ENCODE results near the gene IBA57.
"Not testable (repeated sequence)": the region's sequence is repeated elsewhere in the genome, so short reads cannot be mapped to it uniquely, and the experiment has no call there.

Gene IBA57

GRCh38 chr1:228214921-228215662, 49.5 kb downstream of the IBA57 start:
- no peak for DNase-seq

- DNase-seq = no peak
These were observed 50.1 kb downstream of the IBA57 start for GRCh38 chr1:228215663-228216116.

- DNase-seq = no peak
These were observed 51.0 kb downstream of the IBA57 start for GRCh38 chr1:228216371-228217320.

- DNase-seq = no peak
These were observed 52.1 kb downstream of the IBA57 start for GRCh38 chr1:228217551-228218344.

- DNase-seq = no peak
These were observed 53.1 kb downstream of the IBA57 start for GRCh38 chr1:228218513-228219244.

GRCh38 chr1:228219245-228219961, 53.8 kb downstream of the IBA57 start:
- DNase-seq = no peak

GRCh38 chr1:228219962-228220780, 54.6 kb downstream of the IBA57 start:
- no peak for DNase-seq

- not testable (repeated sequence) for DNase-seq
These were observed 55.5 kb downstream of the IBA57 start for GRCh38 chr1:228221097-228221496.

GRCh38 chr1:228222548-228222947, 56.9 kb downstream of the IBA57 start:
- peak; percentile 25 for DNase-seq

GRCh38 chr1:228224198-228225164, 58.9 kb downstream of the IBA57 start:
- no peak for DNase-seq

- DNase-seq = no peak
These were observed 59.6 kb downstream of the IBA57 start for GRCh38 chr1:228225165-228225710.

- DNase-seq = no peak
These were observed 60.1 kb downstream of the IBA57 start for GRCh38 chr1:228225740-228226139.

GRCh38 chr1:228226141-228226874, 60.7 kb downstream of the IBA57 start:
- DNase-seq = no peak

GRCh38 chr1:228226956-228227791, 61.6 kb downstream of the IBA57 start:
- DNase-seq = no peak

GRCh38 chr1:228228147-228228546, 62.5 kb downstream of the IBA57 start:
- not testable (repeated sequence) for DNase-seq

GRCh38 chr1:228228601-228229074, 63.0 kb downstream of the IBA57 start:
- DNase-seq = no peak

GRCh38 chr1:228231189-228231588, 65.6 kb downstream of the IBA57 start:
- no peak for DNase-seq

All from NCI-H2107 (cell line).